HG02588 (cell line): ENCODE measurements around the gene SPNS3.

Source experiments
- ATAC-seq: cut with Tn5 transposase; IDR thresholded peaks from one replicate; pipeline ENCODE4 v1.9.1; 2021; ENCODE audit warnings: mild to moderate bottlenecking, moderate library complexity; ENCODE audit not compliant: unreplicated experiment

SPNS3 gene, protein sequence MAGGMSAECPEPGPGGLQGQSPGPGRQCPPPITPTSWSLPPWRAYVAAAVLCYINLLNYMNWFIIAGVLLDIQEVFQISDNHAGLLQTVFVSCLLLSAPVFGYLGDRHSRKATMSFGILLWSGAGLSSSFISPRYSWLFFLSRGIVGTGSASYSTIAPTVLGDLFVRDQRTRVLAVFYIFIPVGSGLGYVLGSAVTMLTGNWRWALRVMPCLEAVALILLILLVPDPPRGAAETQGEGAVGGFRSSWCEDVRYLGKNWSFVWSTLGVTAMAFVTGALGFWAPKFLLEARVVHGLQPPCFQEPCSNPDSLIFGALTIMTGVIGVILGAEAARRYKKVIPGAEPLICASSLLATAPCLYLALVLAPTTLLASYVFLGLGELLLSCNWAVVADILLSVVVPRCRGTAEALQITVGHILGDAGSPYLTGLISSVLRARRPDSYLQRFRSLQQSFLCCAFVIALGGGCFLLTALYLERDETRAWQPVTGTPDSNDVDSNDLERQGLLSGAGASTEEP

DNA sequence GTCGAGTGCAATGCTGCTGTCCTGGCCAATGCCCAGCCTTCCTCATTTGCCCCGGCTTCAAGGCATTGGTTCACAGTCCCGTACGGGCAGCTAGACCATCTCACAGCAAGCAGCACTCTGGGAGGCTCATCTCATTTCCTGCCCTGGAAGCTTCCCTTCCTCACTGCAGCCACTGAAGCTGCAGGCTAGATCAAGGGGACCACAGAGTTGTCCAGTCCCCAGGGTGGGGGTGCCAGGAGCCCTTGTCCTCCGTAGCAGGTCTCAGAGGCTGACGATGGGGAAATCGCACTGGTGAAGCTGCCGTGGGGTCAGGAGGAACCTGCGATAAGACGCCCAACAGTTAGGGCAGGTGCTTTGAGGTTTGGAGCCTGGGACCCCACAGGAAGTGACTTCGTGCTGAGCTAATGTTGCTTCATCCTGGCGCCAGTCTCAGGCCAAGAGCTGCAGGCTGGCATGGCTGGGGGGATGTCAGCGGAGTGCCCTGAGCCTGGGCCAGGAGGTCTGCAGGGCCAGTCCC, at the start of gene SPNS3:
TSS of gene SPNS3 (plus strand) at position 426 of the 517 bp plus-strand sequence. CDS start at position 454, 28 bp downstream.
- ATAC-seq, result no peak

DNA sequence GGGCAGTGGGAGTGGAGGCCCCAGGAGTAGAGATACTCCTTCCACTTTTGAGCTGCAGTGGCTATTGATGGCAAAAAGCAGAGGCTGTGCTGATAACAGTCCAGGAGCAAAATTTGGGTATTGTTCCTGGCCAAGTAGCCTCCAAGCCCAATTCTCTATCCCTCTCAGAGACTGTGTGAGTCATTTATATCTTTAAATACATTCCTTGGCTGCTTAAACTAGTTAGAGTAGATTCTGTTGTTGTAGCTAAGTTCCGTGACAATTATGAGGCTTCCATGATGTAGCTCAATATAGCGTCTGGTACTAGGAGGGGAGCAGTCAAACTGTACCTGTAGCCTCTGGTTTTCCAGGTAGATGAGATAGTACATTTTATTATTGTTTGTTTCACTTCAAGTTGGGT, 47.3 kb upstream of the SPNS3 start:
- no peak for ATAC-seq

DNA sequence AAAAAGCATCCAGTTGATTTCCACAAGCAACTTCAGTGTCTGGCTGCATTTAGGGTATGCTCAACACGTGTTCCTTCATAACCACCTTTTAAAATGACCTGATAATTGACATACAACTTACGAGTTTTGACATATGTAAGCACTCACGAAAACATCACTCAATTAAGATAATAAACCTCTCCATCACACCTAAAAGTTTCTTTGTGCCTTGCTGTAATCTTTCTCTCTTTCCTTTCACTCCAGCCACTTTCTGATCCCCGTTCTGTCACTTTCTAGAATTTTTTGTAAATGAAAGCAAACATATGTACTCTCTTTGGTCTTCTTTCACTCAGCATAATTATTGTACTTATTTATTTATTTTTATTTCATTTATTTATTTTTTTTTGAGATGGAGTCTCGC, 46.6 kb upstream of the SPNS3 start:
- ATAC-seq, result no peak

DNA sequence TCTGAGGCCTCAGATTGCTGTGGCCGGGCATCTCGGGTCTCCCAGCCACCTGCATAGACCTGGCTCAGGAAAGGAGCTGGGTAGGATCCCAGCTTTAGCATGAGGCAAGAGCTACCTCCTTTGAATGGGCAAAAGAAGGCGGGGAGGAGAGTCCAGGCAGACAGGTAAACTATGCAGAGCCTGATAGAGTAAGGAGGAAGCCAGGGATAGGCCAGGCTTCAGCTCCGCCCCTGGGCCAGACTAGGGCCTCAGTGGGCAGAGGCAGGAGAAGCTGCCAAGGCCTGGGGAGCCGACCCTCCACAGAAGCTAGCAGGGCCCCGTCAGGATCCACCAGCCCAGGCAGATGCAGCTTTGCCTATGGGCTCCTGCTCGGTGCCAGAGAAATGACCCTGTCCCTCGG, 44.7 kb upstream of the SPNS3 start:
- no peak for ATAC-seq

DNA sequence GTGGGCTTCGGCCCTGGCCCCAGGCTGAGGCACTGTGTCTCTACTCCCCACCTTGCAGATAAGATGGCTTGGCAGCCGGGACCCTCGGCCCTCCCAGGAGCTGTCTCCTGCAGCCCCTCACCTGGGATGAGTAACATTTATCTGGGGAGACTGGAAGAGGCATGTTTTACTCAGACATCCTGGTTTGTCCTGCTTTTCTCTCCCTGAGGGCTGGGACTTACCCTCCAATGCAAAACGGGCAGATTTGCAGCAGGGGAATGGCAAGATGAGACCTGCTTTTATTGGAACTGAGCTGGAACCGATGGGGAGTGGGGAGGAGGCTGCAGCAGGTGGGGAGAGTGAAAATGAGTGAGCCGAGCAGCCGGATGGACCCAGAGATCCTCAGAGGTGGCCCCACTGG, 39.9 kb upstream of the SPNS3 start:
- ATAC-seq, result no peak

DNA sequence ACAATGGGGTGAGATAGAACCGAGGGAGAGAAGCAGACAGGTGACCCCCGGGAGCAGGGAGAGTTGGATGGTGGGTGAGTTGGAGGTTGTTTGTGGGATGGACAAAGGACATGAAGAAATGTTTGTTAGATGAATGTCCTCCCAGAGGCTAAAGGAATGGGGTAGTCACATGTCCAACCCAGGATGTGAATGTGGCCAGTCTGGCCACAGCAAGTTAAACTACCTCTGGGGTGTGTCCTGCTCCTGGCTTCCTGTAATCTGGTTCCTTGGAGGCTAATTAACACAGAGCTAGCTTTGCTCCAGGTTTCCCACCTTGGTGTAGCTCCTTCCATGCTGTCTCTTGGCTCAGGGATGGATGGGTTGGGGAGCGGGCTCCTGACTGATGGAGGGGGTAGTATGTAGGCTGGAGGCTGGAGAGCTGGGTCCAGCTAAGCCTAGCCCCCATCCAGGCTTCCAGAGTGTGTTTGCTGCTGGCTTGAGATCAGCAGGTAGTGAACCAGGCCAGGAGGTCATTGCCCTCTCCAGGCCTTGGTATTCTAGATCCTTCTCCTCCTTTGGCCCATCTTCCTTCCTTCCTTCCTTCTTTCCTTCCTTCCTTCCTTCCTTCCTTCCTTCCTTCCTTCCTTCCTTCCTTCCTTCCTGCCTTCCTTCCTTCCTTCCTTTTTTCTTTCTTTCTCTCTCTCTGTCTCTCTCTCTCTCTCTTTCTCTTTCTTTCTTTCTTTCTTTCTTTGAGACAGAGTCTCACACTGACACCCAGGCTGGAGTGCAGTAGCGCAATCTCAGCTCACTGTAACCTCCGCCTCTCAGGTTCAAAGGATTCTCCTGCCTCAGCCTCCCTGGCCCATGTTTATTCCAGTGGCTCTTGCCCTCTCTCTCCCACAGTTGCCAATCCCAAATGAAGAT, 39.3 kb upstream of the SPNS3 start:
- no peak for ATAC-seq

DNA sequence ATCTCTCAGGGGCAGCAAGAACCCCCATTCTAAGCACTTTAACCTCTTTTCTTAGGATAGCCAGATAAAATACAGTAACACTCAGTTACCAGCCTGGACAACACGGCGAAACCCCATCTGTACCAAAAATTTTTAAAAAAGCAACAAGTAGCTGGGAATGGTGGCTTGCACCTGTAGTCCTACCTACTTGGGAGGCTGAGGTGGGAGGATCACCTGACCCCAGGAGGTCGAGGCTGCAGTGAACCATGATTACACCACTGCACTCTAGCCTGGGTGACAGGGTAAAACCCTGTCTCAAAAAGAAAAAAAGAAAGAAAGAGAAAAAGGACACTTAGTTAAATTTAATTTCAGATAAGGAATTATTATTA, 38.6 kb upstream of the SPNS3 start:
- ATAC-seq, result no peak

DNA sequence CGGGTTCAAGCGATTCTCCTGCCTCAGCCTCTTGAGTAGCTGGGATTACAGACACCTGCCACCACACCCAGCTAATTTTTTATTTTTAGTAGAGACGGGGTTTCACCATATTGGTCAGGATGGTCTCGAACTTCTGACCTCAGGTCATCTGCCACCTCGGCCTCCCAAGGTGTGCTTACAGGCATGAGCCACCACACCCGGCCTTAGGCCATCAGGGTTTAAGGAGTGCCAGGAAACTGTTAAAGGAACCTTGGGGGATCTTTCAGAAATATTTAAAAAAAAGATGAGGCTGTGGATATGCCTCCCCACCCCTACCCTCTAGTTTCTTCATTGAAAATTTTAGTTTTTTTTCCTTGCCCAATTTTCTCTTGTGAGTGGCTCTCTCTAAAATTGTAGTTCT, 35.9 kb upstream of the SPNS3 start:
- ATAC-seq, result no peak

DNA sequence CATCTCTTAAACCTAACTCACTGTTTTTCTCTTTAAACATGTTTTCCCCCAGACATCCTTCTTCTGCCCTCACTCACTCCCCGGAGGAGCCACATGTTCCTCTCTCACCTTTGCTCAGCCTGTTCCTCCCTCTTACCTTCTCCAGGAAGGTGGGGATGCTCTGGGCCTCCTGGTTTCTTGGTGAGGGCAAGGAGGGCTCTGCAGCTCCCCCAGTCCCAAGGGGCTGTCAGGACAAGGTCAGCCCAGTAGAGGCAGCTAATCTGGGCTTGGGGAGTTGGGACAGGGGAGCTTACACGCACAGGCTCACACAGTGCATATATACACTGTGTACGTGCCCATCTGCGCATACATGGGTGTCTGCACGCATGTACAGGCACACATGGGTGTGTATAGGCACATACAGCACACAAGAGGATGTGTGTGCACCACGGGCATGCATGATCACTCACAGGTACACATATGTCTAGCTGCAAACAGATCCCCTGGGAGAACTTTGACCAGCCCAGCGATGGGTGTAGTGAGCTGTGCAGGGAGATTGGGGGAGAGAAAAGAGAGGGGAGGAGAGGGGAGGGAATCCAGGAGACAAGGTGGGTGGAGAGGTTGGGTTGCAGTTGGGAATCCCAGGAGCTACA, 28.6 kb upstream of the SPNS3 start:
- no peak for ATAC-seq

DNA sequence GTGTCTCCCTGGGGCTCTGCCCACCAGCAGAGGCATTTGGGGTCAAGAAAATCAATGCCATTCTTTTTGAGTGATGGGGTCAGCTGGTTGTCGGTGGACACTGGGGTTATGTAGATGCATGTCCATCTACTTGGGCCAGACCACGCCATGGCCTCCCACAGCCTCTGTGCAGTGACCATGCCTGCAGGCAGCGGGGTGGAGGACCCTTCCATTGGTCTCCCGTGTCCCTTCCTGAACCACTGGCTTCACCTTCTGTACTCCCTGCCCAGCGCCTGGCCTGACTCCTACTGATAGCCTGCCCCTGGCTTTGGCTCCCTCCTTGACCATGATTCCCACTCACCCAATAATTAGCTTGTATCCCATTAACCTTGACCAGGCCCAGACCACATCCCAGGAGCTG, 28.0 kb upstream of the SPNS3 start:
- no peak for ATAC-seq

DNA sequence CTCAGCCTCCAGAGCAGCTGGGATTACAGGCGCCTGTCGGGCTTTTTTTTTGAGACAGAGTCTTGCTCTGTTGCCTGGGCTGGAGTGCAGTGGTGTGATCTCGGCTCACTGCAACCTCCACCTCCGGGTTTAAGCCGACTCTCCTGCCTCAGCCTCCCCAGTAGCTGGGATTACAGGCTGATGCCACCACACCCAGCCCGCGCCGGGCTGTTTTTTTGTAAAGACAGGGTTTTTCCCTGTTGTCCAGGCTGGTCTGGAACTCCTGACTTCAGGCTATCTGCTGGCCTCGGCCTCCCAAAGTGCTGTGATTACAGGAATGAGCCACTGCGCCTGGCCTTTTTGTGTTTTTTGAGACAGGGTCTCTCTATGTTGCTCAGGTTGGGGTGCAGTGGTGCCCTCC, 27.4 kb upstream of the SPNS3 start:
- ATAC-seq, result no peak

DNA sequence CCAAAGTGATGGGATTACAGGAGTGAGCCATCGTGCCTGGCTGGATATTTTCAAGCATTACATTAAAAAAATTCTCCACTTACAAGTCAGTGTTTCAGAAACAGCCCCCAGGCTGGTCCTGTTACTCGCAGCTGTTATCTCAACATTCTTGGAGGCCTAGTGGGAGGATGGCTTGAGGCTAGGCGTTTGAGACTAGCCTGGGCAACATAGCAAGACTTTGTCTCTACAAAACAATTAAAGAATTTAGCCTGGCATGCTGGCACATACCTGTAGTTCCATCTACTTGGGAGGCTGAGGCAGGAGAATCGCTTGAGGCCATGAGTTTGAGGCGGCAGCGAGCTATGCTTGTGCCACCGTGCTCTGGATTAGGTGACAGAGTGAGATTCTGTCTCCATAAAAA, 26.5 kb upstream of the SPNS3 start:
- no peak for ATAC-seq

DNA sequence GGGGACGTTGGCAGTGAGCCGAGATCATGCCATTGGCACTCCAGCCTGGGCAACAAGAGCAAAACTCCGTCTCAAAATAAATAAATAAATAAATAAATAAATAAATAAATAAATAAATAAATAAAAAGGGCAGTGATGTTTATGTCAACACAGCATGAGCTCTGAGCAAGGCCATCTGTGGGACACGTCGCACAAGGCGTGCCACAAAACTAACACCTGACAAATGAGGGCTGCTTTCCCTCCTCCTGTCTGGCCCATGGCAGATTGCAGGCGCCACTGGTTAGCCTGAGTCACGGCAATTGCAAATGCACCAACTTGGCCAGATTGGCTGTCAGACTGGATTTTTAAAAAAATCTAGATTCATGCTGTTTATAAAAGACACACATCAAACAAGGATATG, 25.9 kb upstream of the SPNS3 start:
- no peak for ATAC-seq

DNA sequence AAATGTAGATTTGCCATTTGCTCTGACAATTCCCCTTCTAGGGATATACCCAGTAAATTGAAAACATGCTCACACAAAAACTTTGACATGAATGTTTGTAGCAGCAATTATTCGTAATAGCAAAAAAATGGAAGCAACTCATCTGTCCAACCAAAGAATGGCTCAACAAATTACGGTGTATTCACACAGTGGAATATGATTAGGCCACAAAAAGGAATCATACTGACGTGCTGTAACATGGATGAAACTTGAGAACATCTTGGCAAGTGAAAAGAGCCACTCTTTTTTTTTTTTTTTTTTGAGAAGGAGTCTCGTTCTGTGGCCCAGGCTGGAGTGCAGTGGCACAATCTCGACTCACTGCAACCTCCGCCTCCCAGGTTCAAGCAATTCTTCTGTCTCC, 24.1 kb upstream of the SPNS3 start:
- ATAC-seq, result no peak

DNA sequence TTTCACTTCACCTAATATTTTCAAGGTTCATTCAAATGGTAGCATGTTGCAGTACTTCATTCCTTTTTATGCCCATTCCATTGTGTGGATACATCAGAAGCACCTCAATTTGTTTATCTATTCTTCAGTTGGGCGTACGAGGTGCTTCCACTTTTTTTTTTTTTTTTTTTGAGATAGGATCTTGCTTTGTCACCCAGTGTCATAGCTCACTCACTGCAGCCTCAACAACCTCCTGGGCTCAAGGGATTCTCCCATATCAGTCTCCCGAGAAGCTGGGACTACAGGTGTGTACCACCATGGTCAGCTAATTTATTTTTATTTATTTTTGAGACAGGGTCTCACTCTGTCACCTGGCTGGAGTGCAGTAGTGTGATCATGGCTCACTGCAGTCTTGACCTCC, 22.5 kb upstream of the SPNS3 start:
- ATAC-seq, result no peak

DNA sequence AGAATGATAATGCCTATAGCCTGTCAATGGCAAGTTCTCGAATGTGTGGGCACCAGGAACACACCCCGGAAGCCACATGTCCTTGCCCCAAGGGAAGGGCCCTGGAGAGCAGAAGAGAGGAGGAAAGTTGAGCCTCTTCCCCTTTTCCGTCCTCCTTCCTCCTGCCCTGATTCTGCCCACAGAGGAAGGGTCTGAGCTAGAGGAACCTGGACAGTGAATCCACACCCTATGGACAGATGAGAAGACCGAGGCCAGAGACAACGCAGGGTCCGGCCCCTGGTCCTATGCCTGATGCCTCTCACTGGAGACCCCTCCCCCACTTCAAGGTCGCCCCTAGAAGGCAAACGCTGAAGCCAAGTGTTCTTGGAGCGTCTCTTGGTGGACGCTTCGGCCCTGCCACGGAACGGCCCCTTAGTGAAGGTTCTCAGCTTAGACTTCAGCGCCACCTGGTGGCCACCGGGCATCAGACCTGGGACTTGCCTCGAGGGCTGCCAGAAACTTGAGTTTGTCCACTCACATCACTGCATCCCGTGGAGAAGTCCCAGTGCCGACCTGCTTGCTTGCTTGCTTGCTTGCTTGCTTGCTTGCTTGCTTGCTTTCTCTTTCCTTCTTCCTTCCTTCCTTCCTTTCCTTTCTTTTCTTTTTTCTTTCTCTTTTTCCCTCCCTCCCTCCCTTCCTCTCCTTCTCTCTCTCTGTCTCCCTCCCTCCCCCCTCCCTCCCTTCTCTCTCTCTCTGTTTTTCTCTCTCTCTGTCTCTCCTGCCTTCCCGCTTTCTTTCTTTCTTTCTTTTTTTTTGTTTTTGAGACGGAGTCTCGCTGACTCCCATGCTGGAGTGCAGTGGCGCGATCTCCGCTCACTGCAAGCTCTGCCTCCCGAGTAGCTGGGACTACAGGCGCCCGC, 20.6 kb upstream of the SPNS3 start:
- ATAC-seq, result no peak

DNA sequence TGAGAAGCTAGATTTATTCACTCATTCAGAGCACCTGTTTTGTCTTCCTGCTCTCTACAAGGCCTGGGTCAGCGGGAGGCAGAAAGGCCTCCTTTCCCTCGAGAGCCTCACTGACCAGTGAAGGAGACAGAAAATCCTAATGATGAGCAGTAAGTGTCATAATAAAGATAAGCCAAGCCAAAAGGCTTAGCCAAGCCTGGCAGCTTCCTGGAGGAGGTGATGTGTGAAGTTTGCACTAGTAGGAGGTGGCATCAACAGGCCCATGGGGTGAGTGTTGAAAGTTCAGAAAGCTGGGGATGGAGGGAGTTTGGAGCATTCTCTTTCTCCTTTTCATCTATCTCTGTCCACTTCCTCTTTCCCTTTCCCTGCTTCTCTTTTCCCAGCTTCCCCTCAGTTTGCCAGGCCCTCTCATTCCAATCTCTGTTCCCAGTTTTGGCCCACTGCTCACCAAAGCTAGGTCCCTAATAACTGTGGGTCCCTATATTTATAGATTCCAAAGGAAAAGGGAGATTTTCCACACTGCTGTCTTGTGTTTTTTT, 16.5 kb upstream of the SPNS3 start:
- no peak for ATAC-seq

DNA sequence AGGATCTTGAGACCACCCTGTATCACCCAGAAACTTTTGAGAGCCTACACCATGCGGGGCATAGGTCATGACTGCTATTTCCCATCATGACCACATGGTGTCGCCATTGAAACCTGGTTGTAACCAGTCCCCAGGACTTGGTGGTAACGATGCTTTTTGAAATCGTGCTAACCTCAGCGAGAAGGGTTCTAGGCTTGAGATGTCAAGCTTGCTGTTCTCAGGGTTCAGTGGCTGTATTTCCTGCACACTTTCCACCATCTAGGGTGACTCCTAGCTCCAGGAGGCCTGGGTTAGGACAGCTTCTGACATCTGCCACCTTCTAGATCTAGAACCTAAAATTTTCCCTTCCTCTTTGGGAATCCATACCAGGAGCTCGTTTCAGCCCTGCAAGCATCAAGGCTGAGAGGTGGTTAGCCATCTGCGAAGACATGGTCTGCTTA, 13.0 kb upstream of the SPNS3 start:
- no peak for ATAC-seq

DNA sequence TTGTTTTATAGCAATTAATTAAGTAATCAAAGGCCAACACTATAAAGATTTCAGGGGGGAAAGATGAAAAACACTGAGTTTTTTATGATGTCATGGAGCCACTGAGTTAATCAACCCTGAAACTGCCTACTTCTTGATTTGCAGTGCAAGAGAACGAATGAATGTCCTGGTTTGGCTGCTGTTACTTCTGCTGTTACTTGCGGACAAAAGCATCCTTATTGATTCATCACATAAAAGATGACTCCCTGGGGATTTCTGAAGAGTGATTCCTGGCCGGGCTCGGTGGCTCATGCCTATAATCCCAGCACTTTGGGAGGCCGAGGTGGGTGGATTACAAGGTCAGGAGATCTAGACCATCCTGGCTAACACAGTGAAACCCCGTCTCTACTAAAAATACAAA, 10.9 kb upstream of the SPNS3 start:
- ATAC-seq, result no peak

DNA sequence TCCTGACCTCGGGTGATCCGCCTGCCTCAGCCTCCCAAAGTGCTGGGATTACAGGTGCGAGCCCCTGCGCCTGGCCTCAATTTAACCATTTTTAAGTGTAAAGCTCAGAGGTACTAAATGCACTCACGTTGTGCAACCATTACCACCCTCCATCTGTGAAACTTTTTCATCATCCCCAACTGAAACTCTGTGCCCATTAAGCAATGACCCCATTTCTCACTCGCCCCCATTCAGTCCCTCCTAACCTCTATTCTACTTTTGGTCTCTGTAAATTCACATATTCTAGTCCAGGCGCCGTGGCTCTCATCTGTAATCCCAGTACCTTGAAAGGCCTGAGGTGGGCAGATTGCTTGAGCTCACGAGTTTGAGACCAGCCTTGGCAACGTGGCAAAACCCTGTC, 8.3 kb upstream of the SPNS3 start:
- no peak for ATAC-seq
